Measurements from ENCODE around the gene HOXC11. TPM values are rescaled to one million over a fixed set of nuclear protein-coding genes. Genes with fewer than 3 reads are reported as not detected.

HOXC11 gene
- total and polyA plus RNA-seq, 8 donors, result not detected

GRCh38 chr12:54009171-54010052 is 36.5 kb downstream of the HOXC11 start:
- intact Hi-C loops (cut with DNase I), result loop anchor here (5.0 to 10.0 kb wide), 3 partner anchors 183 to 193 kb away; no protein-coding TSS in a partner anchor
- Histone ChIP-seq H3K4me1 (peaks cover 6 to 29% of the 10 kb centered on the region in 2 donors), H3K9me3 (no peaks in the 10 kb centered on the region), H3K36me3 (no peaks in the 10 kb centered on the region), H3K4me3 (no peak overlapping the region), H3K27me3 (peaks cover 89 to 98% of the 10 kb centered on the region in 2 donors), H3K27ac (no peak overlapping the region)
- DNase-seq (no peak), ATAC-seq (no peak)
- TF ChIP-seq, protein P1, sequence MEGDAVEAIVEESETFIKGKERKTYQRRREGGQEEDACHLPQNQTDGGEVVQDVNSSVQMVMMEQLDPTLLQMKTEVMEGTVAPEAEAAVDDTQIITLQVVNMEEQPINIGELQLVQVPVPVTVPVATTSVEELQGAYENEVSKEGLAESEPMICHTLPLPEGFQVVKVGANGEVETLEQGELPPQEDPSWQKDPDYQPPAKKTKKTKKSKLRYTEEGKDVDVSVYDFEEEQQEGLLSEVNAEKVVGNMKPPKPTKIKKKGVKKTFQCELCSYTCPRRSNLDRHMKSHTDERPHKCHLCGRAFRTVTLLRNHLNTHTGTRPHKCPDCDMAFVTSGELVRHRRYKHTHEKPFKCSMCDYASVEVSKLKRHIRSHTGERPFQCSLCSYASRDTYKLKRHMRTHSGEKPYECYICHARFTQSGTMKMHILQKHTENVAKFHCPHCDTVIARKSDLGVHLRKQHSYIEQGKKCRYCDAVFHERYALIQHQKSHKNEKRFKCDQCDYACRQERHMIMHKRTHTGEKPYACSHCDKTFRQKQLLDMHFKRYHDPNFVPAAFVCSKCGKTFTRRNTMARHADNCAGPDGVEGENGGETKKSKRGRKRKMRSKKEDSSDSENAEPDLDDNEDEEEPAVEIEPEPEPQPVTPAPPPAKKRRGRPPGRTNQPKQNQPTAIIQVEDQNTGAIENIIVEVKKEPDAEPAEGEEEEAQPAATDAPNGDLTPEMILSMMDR (IDR thresholded peaks at IDR 0.05), result no peak

DNA sequence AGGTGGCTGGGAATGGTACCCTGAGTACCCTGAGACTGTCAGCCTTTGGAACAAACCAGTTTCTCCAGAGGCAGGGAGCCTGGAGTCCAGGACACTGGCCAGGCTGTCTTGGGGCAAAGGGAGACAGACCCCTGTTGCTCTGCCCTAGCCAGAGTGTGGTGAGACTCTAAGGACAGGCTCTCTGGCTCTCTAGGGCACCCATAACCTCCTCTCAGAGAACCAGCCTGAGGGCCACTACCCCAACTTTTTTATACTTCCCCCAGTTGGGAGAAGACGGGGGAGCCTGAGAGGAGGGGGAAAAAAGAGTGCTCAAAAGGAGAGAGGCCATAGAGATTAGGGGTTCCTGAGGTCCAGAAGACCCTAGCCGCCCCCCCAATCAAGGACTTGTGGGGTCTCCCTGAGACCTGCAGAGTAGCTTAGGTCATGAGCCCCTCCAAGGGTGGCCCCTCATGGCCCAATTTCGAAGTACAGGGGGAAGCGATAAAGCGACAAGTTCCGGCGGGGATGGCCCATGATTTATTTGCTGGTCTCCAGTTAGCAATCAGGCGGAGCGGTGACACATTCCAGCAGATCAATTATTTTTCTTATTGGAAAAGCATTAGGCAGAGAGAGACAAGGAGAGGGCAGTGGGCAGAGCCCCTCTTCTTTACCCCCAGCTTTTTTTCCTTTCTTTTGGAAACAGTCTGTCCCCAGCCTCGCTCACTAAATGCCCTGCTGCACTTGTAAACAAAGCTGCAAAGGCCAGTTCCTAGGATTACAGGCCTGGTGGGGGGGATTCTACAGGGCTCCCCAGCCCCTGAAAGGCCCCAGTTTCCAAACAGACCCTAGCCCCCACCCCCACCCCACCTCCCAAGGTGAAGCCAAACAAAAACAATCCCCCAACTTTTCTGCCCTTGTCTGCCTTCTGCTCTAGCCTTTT is 37.4 kb downstream of the HOXC11 start:
- ATAC-seq (no peak), DNase-seq (no peak)
- intact Hi-C loops (cut with DNase I), result loop anchor here in 1 of 2 donors (5.0 kb wide), 1 partner anchor 182 kb away; no protein-coding TSS in a partner anchor
- peaks cover 6 to 33% of the 10 kb centered on the region in 2 donors for H3K4me1 ChIP-seq
- H3K27ac ChIP-seq, result no peak overlapping the region
- H3K4me3 ChIP-seq, result no peak overlapping the region
- TF ChIP-seq, protein P1 (IDR thresholded peaks at IDR 0.05), result no peak
- no peaks in the 10 kb centered on the region for H3K9me3 ChIP-seq
- no peaks in the 10 kb centered on the region for H3K36me3 ChIP-seq
- H3K27me3 ChIP-seq, result peaks cover 89 to 98% of the 10 kb centered on the region in 2 donors

- Histone ChIP-seq H3K27me3 (peaks cover 91 to 98% of the 10 kb centered on the region in 2 donors), H3K27ac (no peak overlapping the region), H3K36me3 (no peaks in the 10 kb centered on the region), H3K4me1 (peaks cover 4 to 27% of the 10 kb centered on the region in 2 donors), H3K4me3 (no peak overlapping the region), H3K9me3 (no peaks in the 10 kb centered on the region)
- DNase-seq (no peak), ATAC-seq (no peak)
- intact Hi-C loops (cut with DNase I), result loop anchor here in 1 of 2 donors (5.0 kb wide), 1 partner anchor 181 kb away; no protein-coding TSS in a partner anchor
- TF ChIP-seq, protein P1 (IDR thresholded peaks at IDR 0.05), result no peak
Observed at GRCh38 chr12:54010972-54011664, 38.2 kb downstream of the HOXC11 start.

GRCh38 chr12:54011665-54012532 is 39.0 kb downstream of the HOXC11 start:
- H3K36me3 ChIP-seq, result no peaks in the 10 kb centered on the region
- H3K27me3 ChIP-seq, result peaks cover 91 to 98% of the 10 kb centered on the region in 2 donors
- intact Hi-C loops (cut with DNase I), result loop anchor here in 1 of 2 donors (5.0 kb wide), 1 partner anchor 180 kb away; no protein-coding TSS in a partner anchor
- TF ChIP-seq, protein P1 (IDR thresholded peaks at IDR 0.05), result no peak
- H3K9me3 ChIP-seq, result no peaks in the 10 kb centered on the region
- ATAC-seq (no peak), DNase-seq (no peak)
- peaks cover 0 to 19% of the 10 kb centered on the region in 2 donors for H3K4me1 ChIP-seq
- H3K27ac ChIP-seq, result no peak overlapping the region
- no peak overlapping the region for H3K4me3 ChIP-seq

All from left lung (tissue), 10 donors.